ENCODE results near the gene TM4SF1. TPM values are rescaled to one million over a fixed set of nuclear protein-coding genes. Genes with fewer than 3 reads are reported as not detected.
A peak's percentile ranks its signal among the peaks of the same experiment; 100 is the strongest.

The TM4SF1 gene
- 100 to 1,000 TPM in 2 of 5 donors, 10 to 100 TPM in 3; 29.8 to 468 (median 57.6) TPM for total RNA-seq
- polyA plus RNA-seq: 100 to 1,000 TPM in 1 of 3 donors, 10 to 100 TPM in 2; 82.8 to 160 (median 97.2) TPM
- long read RNA-seq, donor 1, transcript TM4SF1-201 (5 exons, 1,771 nt): major isoform, 15 of 23 reads
- long read RNA-seq, donor 1, partial matches to known transcripts: 8 of 23 reads
- long read RNA-seq, donor 1, other reads (novel, unspliced or antisense): 0 of 23 reads
- long read RNA-seq, donor 2, transcript TM4SF1-201 (5 exons, 1,771 nt): major isoform, 27 of 27 reads
- long read RNA-seq, donor 2, partial matches to known transcripts: 0 of 27 reads
- long read RNA-seq, donor 2, other reads (novel, unspliced or antisense): 0 of 27 reads
- long read RNA-seq, donor 3, transcript TM4SF1-201 (5 exons, 1,771 nt): major isoform, 28 of 34 reads
- long read RNA-seq, donor 3, partial matches to known transcripts: 5 of 34 reads
- long read RNA-seq, donor 3, other reads (novel, unspliced or antisense): 0 of 34 reads
- long read RNA-seq, donor 4, partial matches to known transcripts: 0 of 2 reads
- long read RNA-seq, donor 4, other reads (novel, unspliced or antisense): 0 of 2 reads
- long read RNA-seq, donor 5, transcript TM4SF1-201 (5 exons, 1,771 nt): major isoform, 33 of 33 reads
- long read RNA-seq, donor 5, partial matches to known transcripts: 0 of 33 reads
- long read RNA-seq, donor 5, other reads (novel, unspliced or antisense): 0 of 33 reads
- long read RNA-seq, donor 6: 0 reads
- long read RNA-seq, donor 7, transcript TM4SF1-201 (5 exons, 1,771 nt): major isoform, 43 of 71 reads
- long read RNA-seq, donor 7, partial matches to known transcripts: 28 of 71 reads
- long read RNA-seq, donor 7, other reads (novel, unspliced or antisense): 0 of 71 reads
- long read RNA-seq, donor 8, transcript TM4SF1-201 (5 exons, 1,771 nt): major isoform, 22 of 24 reads
- long read RNA-seq, donor 8, partial matches to known transcripts: 0 of 24 reads
- long read RNA-seq, donor 8, other reads (novel, unspliced or antisense): 0 of 24 reads
- long read RNA-seq, donor 9, transcript TM4SF1-201 (5 exons, 1,771 nt): major isoform, 58 of 66 reads
- long read RNA-seq, donor 9, partial matches to known transcripts: 8 of 66 reads
- long read RNA-seq, donor 9, other reads (novel, unspliced or antisense): 0 of 66 reads
- long read RNA-seq, donor 10, transcript TM4SF1-201 (5 exons, 1,771 nt): major isoform, 15 of 15 reads
- long read RNA-seq, donor 10, partial matches to known transcripts: 0 of 15 reads
- long read RNA-seq, donor 10, other reads (novel, unspliced or antisense): 0 of 15 reads

GRCh38 chr3:149377408-149378364 is at the start of gene TM4SF1:
TM4SF1 (minus strand) TSS chr3:149377649; CDS start chr3:149377547, 102 bp downstream.
- Histone ChIP-seq H3K27ac (peak within 1 kb of the TSS; percentile 82 to 93 (median 87)), H3K27me3 (no peaks in the 10 kb centered on the region), H3K4me1 (peaks cover 14 to 61% (median 36%) of the 10 kb centered on the region in 4 donors), H3K4me3 (peak within 1 kb of the TSS; percentile 34 to 55 (median 46)), H3K36me3 (peaks cover 0 to 14% (median 2%) of the 10 kb centered on the region in 4 donors), H3K9me3 (no peaks in the 10 kb centered on the region)
- intact Hi-C loops (cut with DNase I; ENCODE audit: low total_unique reads): no loop called here
- peak in 2 of 4 donors; percentile 34 to 84 for TF ChIP-seq POLR2A (IDR thresholded peaks at IDR 0.05)
- TF ChIP-seq POLR2AphosphoS5 (IDR thresholded peaks at IDR 0.05): peak in 2 of 3 donors; percentile 94 to 97
- TF ChIP-seq EP300 (IDR thresholded peaks at IDR 0.05): no peak
- TF ChIP-seq CTCF (IDR thresholded peaks at IDR 0.05): peak in 1 of 7 experiments; percentile 17
- DNase-seq: peak; percentile 65 to 87
- WGBS, 5 donors: 15 to 31% (median 27%) methylated on average over 15 of the region's 15 CpGs

- H3K27me3 ChIP-seq: no peaks in the 10 kb centered on the region
- H3K27ac ChIP-seq: no peak overlapping the region
- intact Hi-C loops (cut with DNase I; ENCODE audit: low total_unique reads): no loop called here
- no peaks in the 10 kb centered on the region for H3K36me3 ChIP-seq
- H3K9me3 ChIP-seq: no peaks in the 10 kb centered on the region
- 57 to 73% (median 68%) methylated on average over 2 of the region's 2 CpGs for WGBS, 5 donors
- no peak for TF ChIP-seq POLR2A (IDR thresholded peaks at IDR 0.05)
- no peak for TF ChIP-seq EP300 (IDR thresholded peaks at IDR 0.05)
- TF ChIP-seq CTCF (IDR thresholded peaks at IDR 0.05): no peak
- H3K4me1 ChIP-seq: no peaks in the 10 kb centered on the region
- H3K4me3 ChIP-seq: no peak overlapping the region
- no peak for DNase-seq
Observed at GRCh38 chr3:149426325-149426724, 48.9 kb upstream of the TM4SF1 start.

- TF ChIP-seq POLR2AphosphoS5 (IDR thresholded peaks at IDR 0.05) (no peak), EP300 (IDR thresholded peaks at IDR 0.05) (no peak), CTCF (IDR thresholded peaks at IDR 0.05) (no peak), POLR2A (IDR thresholded peaks at IDR 0.05) (no peak)
- no peaks in the 10 kb centered on the region for H3K4me1 ChIP-seq
- intact Hi-C loops (cut with DNase I; ENCODE audit: low total_unique reads): no loop called here
- no peaks in the 10 kb centered on the region for H3K27me3 ChIP-seq
- H3K9me3 ChIP-seq: no peaks in the 10 kb centered on the region
- WGBS, 5 donors: 58 to 86% (median 72%) methylated on average over 2 of the region's 2 CpGs
- no peak overlapping the region for H3K27ac ChIP-seq
- H3K4me3 ChIP-seq: no peak overlapping the region
- no peaks in the 10 kb centered on the region for H3K36me3 ChIP-seq
- DNase-seq: no peak
Observed at GRCh38 chr3:149424918-149425317, 47.5 kb upstream of the TM4SF1 start.
